IMR-90 (cell line): ENCODE results near the gene RAB42. TPM values are rescaled to one million over a fixed set of nuclear protein-coding genes. Genes with fewer than 3 reads are reported as not detected.

Source experiments
- ATAC-seq: fragments of 200-7000 bp; cut with Tn5 transposase; 2 replicates; pipeline ENCODE4 v1.9.1; 2020; ENCODE audit warnings: low read depth, mild to moderate bottlenecking, moderate library complexity
- BruUV-seq: library from RNA; stranded (reverse); fragments of 400-500 nt; replicated peaks from 2 replicates; lab custom pipeline; 2021; lab: Mats Ljungman, UMichigan
- CTCF ChIA-PET: fragments of 300-600 bp; formaldehyde crosslinking; extraction: SDS; loops from one replicate; lab custom pipeline; 2021; ENCODE audit warnings: antibody characterized with exemption; lab: Yijun Ruan, JAX
- POLR2A ChIA-PET: fragments of 300-600 bp; sonication (Branson Sonifier 250); formaldehyde crosslinking; loops from one replicate; lab custom pipeline; 2022; ENCODE audit warnings: antibody characterized with exemption; ENCODE audit not compliant: unreplicated experiment; lab: Charles Lee
- DNase-seq: peaks from one replicate; pipeline ENCODE4 v3.0.0; 2013
- H2AFZ ChIP-seq: replicated peaks from 2 replicates; pipeline ENCODE3; 2013; ENCODE audit warnings: low read length, mild to moderate bottlenecking; ENCODE audit not compliant: poor library complexity
- H2AK5ac ChIP-seq: 2 replicates; pipeline ENCODE4 v1.6.1; 2013; ENCODE audit warnings: low read depth, low read length, inconsistent platforms
- H2AK9ac ChIP-seq: replicated peaks from 2 replicates; pipeline ENCODE3; 2013; ENCODE audit warnings: mild to moderate bottlenecking, low read depth, low read length, moderate library complexity; ENCODE audit not compliant: poor library complexity
- H2BK120ac ChIP-seq: 2 replicates; pipeline ENCODE4 v1.6.1; 2013; ENCODE audit warnings: low read depth, low read length, inconsistent platforms
- H2BK15ac ChIP-seq: 3 replicates; pipeline ENCODE4 v1.6.1; 2013; ENCODE audit warnings: low read depth, low read length, inconsistent platforms
- H2BK20ac ChIP-seq: 2 replicates; pipeline ENCODE4 v1.6.1; 2013; ENCODE audit warnings: low read depth, mild to moderate bottlenecking, inconsistent platforms, low read length, moderate library complexity
- H2BK5ac ChIP-seq: 2 replicates; pipeline ENCODE4 v1.6.1; 2013; ENCODE audit warnings: mild to moderate bottlenecking, low read depth, low read length, inconsistent platforms; ENCODE audit not compliant: poor library complexity, severe bottlenecking
- H3K14ac ChIP-seq: replicated peaks from 2 replicates; pipeline ENCODE4 v1.6.1; 2013; ENCODE audit warnings: low read depth, low read length, inconsistent platforms
- H3K18ac ChIP-seq: 2 replicates; pipeline ENCODE4 v1.6.1; 2013; ENCODE audit warnings: low read depth, low read length, control low read depth
- H3K23ac ChIP-seq: 2 replicates; pipeline ENCODE4 v1.6.1; 2013; ENCODE audit warnings: low read depth, low read length, inconsistent platforms
- H3K27ac ChIP-seq: 2 replicates; pipeline ENCODE4 v1.5.1; 2013; ENCODE audit warnings: mild to moderate bottlenecking, control low read depth, low read length; ENCODE audit not compliant: insufficient read depth
- H3K27me3 ChIP-seq: 2 replicates; pipeline ENCODE4 v1.6.1; 2013; ENCODE audit warnings: low read length; ENCODE audit not compliant: control insufficient read depth, insufficient read depth
- H3K36me3 ChIP-seq: 2 replicates; pipeline ENCODE4 v1.6.1; 2013; ENCODE audit warnings: low read length, mixed read lengths; ENCODE audit not compliant: control insufficient read depth, insufficient read depth
- H3K4ac ChIP-seq: 2 replicates; pipeline ENCODE4 v1.6.1; 2013; ENCODE audit warnings: low read depth, low read length, inconsistent platforms
- H3K4me1 ChIP-seq: 2 replicates; pipeline ENCODE4 v1.6.1; 2013; ENCODE audit warnings: low read length, mixed read lengths; ENCODE audit not compliant: control insufficient read depth, insufficient read depth
- H3K4me2 ChIP-seq: 2 replicates; pipeline ENCODE4 v1.6.1; 2013; ENCODE audit warnings: low read depth, mild to moderate bottlenecking, control low read depth, low read length, moderate library complexity
- H3K4me3 ChIP-seq: 2 replicates; pipeline ENCODE4 v1.5.1; 2013; ENCODE audit warnings: low read depth, mild to moderate bottlenecking, control low read depth, low read length, moderate library complexity; ENCODE audit not compliant: insufficient read depth
- H3K56ac ChIP-seq: 2 replicates; pipeline ENCODE4 v1.6.1; 2013; ENCODE audit warnings: low read length, inconsistent platforms; ENCODE audit not compliant: insufficient read depth; ENCODE audit errors: extremely low read depth
- H3K79me1 ChIP-seq, 2 experiments: 2 replicates each; pipeline ENCODE4 v1.6.1; 2013; ENCODE audit warnings: low read length in 2 of 2, inconsistent platforms in 1 of 2, low read depth in 1 of 2
- H3K9ac ChIP-seq: 2 replicates; pipeline ENCODE4 v1.6.1; 2013; ENCODE audit warnings: low read depth, low read length, control low read depth
- H3K9me1 ChIP-seq: 2 replicates; pipeline ENCODE4 v1.6.1; 2013; ENCODE audit warnings: low read length, inconsistent platforms; ENCODE audit not compliant: insufficient read depth
- H3K9me3 ChIP-seq: 2 replicates; pipeline ENCODE4 v1.6.1; 2013; ENCODE audit warnings: low read length; ENCODE audit not compliant: control insufficient read depth, insufficient read depth
- H4K20me1 ChIP-seq: 2 replicates; pipeline ENCODE4 v1.6.1; 2013; ENCODE audit warnings: low read length, inconsistent platforms; ENCODE audit not compliant: insufficient read depth
- H4K5ac ChIP-seq: 2 replicates; pipeline ENCODE4 v1.6.1; 2013; ENCODE audit warnings: mild to moderate bottlenecking, low read depth, low read length, control low read depth
- H4K8ac ChIP-seq, 2 experiments: 2 replicates each; pipeline ENCODE4 v1.6.1; 2013; ENCODE audit warnings: low read depth in 2 of 2, low read length in 2 of 2, control low read depth in 1 of 2, inconsistent platforms in 1 of 2
- H4K91ac ChIP-seq: 2 replicates; pipeline ENCODE4 v1.6.1; 2013; ENCODE audit warnings: low read depth, low read length, inconsistent platforms; ENCODE audit not compliant: insufficient read depth
- BHLHE40 ChIP-seq: fragments of 150-350 bp; IDR thresholded peaks from 2 replicates; pipeline ENCODE4 v1.6.1; 2016; ENCODE audit warnings: mild to moderate bottlenecking, low read depth, low read length
- CHD1 ChIP-seq: IDR thresholded peaks from 2 replicates; pipeline ENCODE4 v1.6.1; 2012; ENCODE audit warnings: low read depth, low read length, improper control_type of control experiment
- ELK1 ChIP-seq: fragments of 150-350 bp; IDR thresholded peaks from 2 replicates; pipeline ENCODE4 v1.6.1; 2016; ENCODE audit warnings: low read depth, mild to moderate bottlenecking, low read length, moderate library complexity, borderline replicate concordance
- MAZ ChIP-seq: IDR thresholded peaks from 2 replicates; pipeline ENCODE4 v1.6.1; 2012; ENCODE audit warnings: low read depth, mild to moderate bottlenecking, low read length, improper control_type of control experiment, moderate library complexity, borderline replicate concordance
- POLR2A ChIP-seq: IDR thresholded peaks from 2 replicates; pipeline ENCODE4 v1.6.1; 2012; ENCODE audit warnings: mild to moderate bottlenecking, low read depth, low read length
- RFX5 ChIP-seq: IDR thresholded peaks from 2 replicates; pipeline ENCODE4 v1.8.0; 2012; ENCODE audit warnings: low read depth, mild to moderate bottlenecking, low read length, moderate library complexity
- WGBS, 2 experiments: methylation state at CpG; one replicate each; pipeline versions ENCODE4 v1.1.5 to v1.1.7; 2013; ENCODE audit warnings: missing lambda C conversion rate in 2 of 2; ENCODE audit not compliant: insufficient read length in 1 of 2; ENCODE audit errors: extremely low coverage in 2 of 2; 5-methylcytosine and 5-hydroxymethylcytosine counted together
- dilution Hi-C: fragments of 300-500 bp; cut with HindIII; formaldehyde crosslinking; loops from one replicate; pipeline ENCODE4 v1.14.3; 2018; ENCODE audit warnings: low sequenced_read_pairs; ENCODE audit not compliant: unreplicated experiment
- in situ Hi-C: fragments of 300-500 bp; cut with MboI; formaldehyde crosslinking; loops from 3 replicates; pipeline ENCODE4 v1.14.3; 2019; ENCODE audit warnings: low sequenced_read_pairs, inconsistent platforms, mixed read lengths
- intact Hi-C: fragments of 100-400 bp; cut with micrococcal nuclease; formaldehyde crosslinking; loops from 2 replicates; pipeline ENCODE4 v1.10.0; 2022
- polyA plus RNA-seq, 3 experiments: library from polyadenylated mRNA; depleted of rRNA; stranded (reverse); fragments of >200 nt; gene quantifications; 2 replicates each; pipeline ENCODE4 v1.2.3, GENCODE V29; 2012; ENCODE audit warnings: low replicate concordance in 1 of 3
- total RNA-seq: library from RNA; depleted of rRNA; stranded (reverse); fragments of >200 nt; gene quantifications from 2 replicates; pipeline ENCODE4 v1.2.3, GENCODE V29; 2012

The RAB42 gene
- total and polyA plus RNA-seq, 2 of the 4 experiments (the other 2 are of a cell fraction): 0.77 to 0.90 TPM

DNA sequence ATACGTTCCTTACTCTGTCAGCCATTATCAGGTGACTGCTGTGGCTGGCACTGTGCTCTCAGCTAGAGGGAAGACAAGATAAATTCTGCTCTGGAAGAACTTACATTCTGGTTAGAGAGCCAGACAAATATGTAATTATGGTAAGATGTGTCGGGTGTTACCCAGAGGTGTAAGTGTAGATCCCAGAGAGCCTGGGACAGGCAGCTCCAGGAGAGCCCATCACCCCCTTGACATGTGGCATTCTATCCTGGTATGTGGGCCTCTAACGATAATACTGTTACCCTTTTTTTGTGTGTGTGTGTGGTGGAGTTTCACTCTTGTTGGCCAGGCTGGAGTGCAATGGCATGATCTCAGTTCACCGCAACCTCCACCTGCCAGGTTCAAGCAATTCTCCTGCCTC is 20.2 kb upstream of the RAB42 start:
- dilution Hi-C loops: no loop called here
- no CpG with 5 or more reads among the region's 4 CpGs for WGBS, 2 experiments
- BruUV-seq: no TSS peak

More for the DNA sequence above, 20.2 kb upstream of the RAB42 start:
- Histone ChIP-seq H3K27me3 (no peaks in the 10 kb centered on the region), H3K9ac (no peak overlapping the region), H2BK20ac (no peak overlapping the region), H3K4me2 (no peak overlapping the region), H3K4me3 (no peak overlapping the region), H3K27ac (no peak overlapping the region), H2BK15ac (no peak overlapping the region), H3K4ac (no peak overlapping the region), H4K8ac (no peak overlapping the region), H4K20me1 (no peaks in the 10 kb centered on the region), H3K79me1 (no peaks in the 10 kb centered on the region; a peak in 2 of 4 replicates), H2BK120ac (no peak overlapping the region), H2AK9ac (no peak overlapping the region), H3K36me3 (peaks cover 45% of the 10 kb centered on the region), H3K9me1 (no peaks in the 10 kb centered on the region), H2AFZ (no peak overlapping the region), H2AK5ac (no peak overlapping the region), H3K56ac (no peak overlapping the region), H3K18ac (no peak overlapping the region), H3K9me3 (no peaks in the 10 kb centered on the region), H4K5ac (no peak overlapping the region), H3K14ac (no peak overlapping the region), H4K91ac (no peak overlapping the region), H3K23ac (no peak overlapping the region), H2BK5ac (no peak overlapping the region), H3K4me1 (no peaks in the 10 kb centered on the region)
- intact Hi-C loops: no loop called here
- POLR2A ChIA-PET: no interaction called here
- ATAC-seq (no peak), DNase-seq (no peak)
- CTCF ChIA-PET: no interaction called here
- in situ Hi-C loops: no loop called here
- TF ChIP-seq POLR2A (no peak), CHD1 (no peak), BHLHE40 (no peak), RFX5 (no peak), MAZ (no peak), ELK1 (no peak)
